Astrocyte (in vitro differentiated cells and primary cell): ENCODE data around the gene NTRK3. TPM values are rescaled to one million over a fixed set of nuclear protein-coding genes. Genes with fewer than 3 reads are reported as not detected.

Experiments
- DNase-seq: peaks from one replicate; pipeline ENCODE4 v3.0.0-alpha.2; 2010; ENCODE audit warnings: low read depth
- FAIRE-seq: peaks from 2 replicates; lab custom pipeline; 2011; peaks lifted over from hg19 to GRCh38; lab: Jason Lieb, UNC
- H2AFZ ChIP-seq: 2 replicates; pipeline ENCODE4 v1.6.0; 2012; ENCODE audit warnings: low read depth, low read length, inconsistent platforms
- H3K27ac ChIP-seq: 2 replicates; pipeline ENCODE4 v1.5.1; 2011; ENCODE audit warnings: low read depth, low read length, inconsistent platforms
- H3K27me3 ChIP-seq: 2 replicates; pipeline ENCODE4 v1.6.0; 2011; ENCODE audit warnings: low read length, inconsistent platforms; ENCODE audit not compliant: insufficient read depth
- H3K36me3 ChIP-seq: 2 replicates; pipeline ENCODE4 v1.5.1; 2011; ENCODE audit warnings: low read length, inconsistent platforms; ENCODE audit not compliant: insufficient read depth
- H3K4me1 ChIP-seq: 2 replicates; pipeline ENCODE4 v1.5.1; 2011; ENCODE audit warnings: low read length, inconsistent platforms; ENCODE audit not compliant: insufficient read depth
- H3K4me2 ChIP-seq: 2 replicates; pipeline ENCODE4 v1.6.0; 2012; ENCODE audit warnings: low read length, inconsistent platforms
- H3K4me3 ChIP-seq: 2 replicates; pipeline ENCODE4 v1.5.1; 2011; ENCODE audit warnings: low read depth, mild to moderate bottlenecking, low read length, inconsistent platforms; ENCODE audit not compliant: insufficient read depth
- H3K79me2 ChIP-seq: 2 replicates; pipeline ENCODE4 v1.6.0; 2012; ENCODE audit warnings: mild to moderate bottlenecking, low read length, inconsistent platforms; ENCODE audit not compliant: insufficient read depth
- H3K9ac ChIP-seq: 2 replicates; pipeline ENCODE4 v1.6.0; 2012; ENCODE audit warnings: mild to moderate bottlenecking, low read length, inconsistent platforms
- H3K9me3 ChIP-seq: 2 replicates; pipeline ENCODE4 v1.5.1; 2012; ENCODE audit warnings: low read depth, mild to moderate bottlenecking, low read length, inconsistent platforms; ENCODE audit not compliant: insufficient read depth
- H4K20me1 ChIP-seq: 2 replicates; pipeline ENCODE4 v1.6.0; 2012; ENCODE audit warnings: low read length, inconsistent platforms; ENCODE audit not compliant: insufficient read depth
- H3K27ac Mint-ChIP-seq: one replicate; pipeline ENCODE4 v1.8.0; 2021; ENCODE audit warnings: mild to moderate bottlenecking, mixed read lengths; ENCODE audit not compliant: unreplicated experiment
- H3K27me3 Mint-ChIP-seq: one replicate; pipeline ENCODE4 v1.8.0; 2021; ENCODE audit warnings: low read depth, mixed read lengths; ENCODE audit not compliant: unreplicated experiment
- H3K36me3 Mint-ChIP-seq: one replicate; pipeline ENCODE4 v1.8.0; 2021; ENCODE audit warnings: low read depth, mixed read lengths; ENCODE audit not compliant: unreplicated experiment
- H3K4me1 Mint-ChIP-seq: one replicate; pipeline ENCODE4 v1.8.0; 2021; ENCODE audit warnings: low read depth, mixed read lengths; ENCODE audit not compliant: unreplicated experiment
- H3K4me3 Mint-ChIP-seq: one replicate; pipeline ENCODE4 v1.8.0; 2021; ENCODE audit warnings: mild to moderate bottlenecking, moderate library complexity, mixed read lengths; ENCODE audit not compliant: unreplicated experiment
- H3K9me3 Mint-ChIP-seq: one replicate; pipeline ENCODE4 v1.8.0; 2021; ENCODE audit warnings: mild to moderate bottlenecking, mixed read lengths; ENCODE audit not compliant: unreplicated experiment
- EZH2 ChIP-seq: IDR thresholded peaks from 2 replicates; pipeline ENCODE4 v1.6.1; 2012; ENCODE audit warnings: mild to moderate bottlenecking, low read length, inconsistent platforms; ENCODE audit not compliant: insufficient read depth
- total RNA-seq: library from RNA; stranded (reverse); gene quantifications from 2 replicates; pipeline ENCODE4 v1.2.1, GENCODE V29; 2021
- TF ChIP-seq, protein P1 (sequence below): IDR thresholded peaks from 2 replicates; pipeline ENCODE4 v1.5.1; 2011; ENCODE audit warnings: low read depth, mild to moderate bottlenecking, inconsistent platforms, low read length, moderate library complexity; ENCODE audit not compliant: insufficient read depth

Gene NTRK3
- total RNA-seq, 1 donor from 2014 or later: 12.9 TPM

DNA sequence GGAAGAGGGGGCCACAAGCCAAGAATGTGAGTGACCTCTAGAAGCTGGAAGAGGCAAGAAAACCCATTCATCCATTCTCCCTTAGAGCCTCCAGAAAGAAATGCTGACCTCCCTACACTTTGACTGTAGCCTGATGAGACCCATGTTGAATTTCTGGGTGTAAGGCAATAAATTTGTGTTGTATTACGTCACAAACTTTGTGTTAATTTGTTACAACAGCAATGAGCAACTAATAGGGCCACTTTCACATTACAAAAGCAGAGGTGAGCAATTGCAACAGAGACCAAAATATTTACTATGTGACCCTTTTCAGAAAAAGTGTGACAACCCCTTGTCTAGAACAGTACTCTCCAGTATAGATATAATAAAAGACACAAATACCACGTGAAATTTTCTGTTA lies 101.2 kb downstream of the NTRK3 start:
- H3K4me3 Mint-ChIP-seq: no peak overlapping the region
- H3K9me3 Mint-ChIP-seq: peaks cover 3% of the 10 kb centered on the region
- no peak for TF ChIP-seq EZH2
- TF ChIP-seq, protein P1, sequence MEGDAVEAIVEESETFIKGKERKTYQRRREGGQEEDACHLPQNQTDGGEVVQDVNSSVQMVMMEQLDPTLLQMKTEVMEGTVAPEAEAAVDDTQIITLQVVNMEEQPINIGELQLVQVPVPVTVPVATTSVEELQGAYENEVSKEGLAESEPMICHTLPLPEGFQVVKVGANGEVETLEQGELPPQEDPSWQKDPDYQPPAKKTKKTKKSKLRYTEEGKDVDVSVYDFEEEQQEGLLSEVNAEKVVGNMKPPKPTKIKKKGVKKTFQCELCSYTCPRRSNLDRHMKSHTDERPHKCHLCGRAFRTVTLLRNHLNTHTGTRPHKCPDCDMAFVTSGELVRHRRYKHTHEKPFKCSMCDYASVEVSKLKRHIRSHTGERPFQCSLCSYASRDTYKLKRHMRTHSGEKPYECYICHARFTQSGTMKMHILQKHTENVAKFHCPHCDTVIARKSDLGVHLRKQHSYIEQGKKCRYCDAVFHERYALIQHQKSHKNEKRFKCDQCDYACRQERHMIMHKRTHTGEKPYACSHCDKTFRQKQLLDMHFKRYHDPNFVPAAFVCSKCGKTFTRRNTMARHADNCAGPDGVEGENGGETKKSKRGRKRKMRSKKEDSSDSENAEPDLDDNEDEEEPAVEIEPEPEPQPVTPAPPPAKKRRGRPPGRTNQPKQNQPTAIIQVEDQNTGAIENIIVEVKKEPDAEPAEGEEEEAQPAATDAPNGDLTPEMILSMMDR: no peak
- no peaks in the 10 kb centered on the region for H3K36me3 ChIP-seq
- no peak overlapping the region for H3K27ac Mint-ChIP-seq
- H3K27me3 ChIP-seq: no peaks in the 10 kb centered on the region
- H3K27me3 Mint-ChIP-seq: peaks cover 12% of the 10 kb centered on the region
- no peaks in the 10 kb centered on the region for H3K79me2 ChIP-seq
- no peak overlapping the region for H3K27ac ChIP-seq
- H3K9me3 ChIP-seq: no peaks in the 10 kb centered on the region
- FAIRE-seq (no peak), DNase-seq (no peak)
- peaks cover 2% of the 10 kb centered on the region for H3K36me3 Mint-ChIP-seq
- H2AFZ ChIP-seq: no peak overlapping the region
- no peak overlapping the region for H3K9ac ChIP-seq
- H3K4me3 ChIP-seq: no peak overlapping the region
- no peaks in the 10 kb centered on the region for H4K20me1 ChIP-seq
- H3K4me2 ChIP-seq: no peak overlapping the region
- no peaks in the 10 kb centered on the region for H3K4me1 ChIP-seq
- H3K4me1 Mint-ChIP-seq: peaks cover 1% of the 10 kb centered on the region

DNA sequence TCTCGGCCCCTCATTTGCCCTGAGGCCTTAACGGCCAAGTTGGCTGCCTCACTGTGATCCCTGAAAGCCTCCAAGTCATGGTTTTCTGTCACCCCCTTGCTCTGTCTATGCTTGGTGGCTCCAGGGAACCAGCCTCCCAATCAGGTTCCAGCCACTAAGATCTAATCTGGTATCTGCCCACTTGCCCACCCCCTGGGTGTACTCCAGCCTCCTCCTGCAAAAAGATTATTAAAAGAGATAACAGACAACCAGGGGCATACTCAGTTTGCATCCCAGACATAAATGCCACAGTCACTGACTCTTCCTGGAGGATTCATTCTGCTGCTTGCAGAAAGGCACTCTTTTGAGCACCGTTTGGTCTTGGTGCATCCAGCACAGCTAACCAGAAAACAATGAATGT lies 103.9 kb downstream of the NTRK3 start:
- TF ChIP-seq, protein P1: no peak
- no peak for TF ChIP-seq EZH2
- Histone ChIP-seq H3K27me3 (no peaks in the 10 kb centered on the region), H3K4me1 (no peaks in the 10 kb centered on the region), H3K79me2 (no peaks in the 10 kb centered on the region), H3K36me3 (no peaks in the 10 kb centered on the region), H4K20me1 (no peaks in the 10 kb centered on the region), H3K27ac (no peak overlapping the region), H3K4me2 (no peak overlapping the region), H2AFZ (no peak overlapping the region), H3K4me3 (no peak overlapping the region), H3K9me3 (no peaks in the 10 kb centered on the region), H3K9ac (no peak overlapping the region)
- Mint-ChIP-seq H3K27me3 (peaks cover 24% of the 10 kb centered on the region), H3K27ac (no peak overlapping the region), H3K36me3 (peaks cover 5% of the 10 kb centered on the region), H3K4me3 (no peak overlapping the region), H3K9me3 (peaks cover 3% of the 10 kb centered on the region), H3K4me1 (peaks cover 1% of the 10 kb centered on the region)
- FAIRE-seq (no peak), DNase-seq (no peak)

DNA sequence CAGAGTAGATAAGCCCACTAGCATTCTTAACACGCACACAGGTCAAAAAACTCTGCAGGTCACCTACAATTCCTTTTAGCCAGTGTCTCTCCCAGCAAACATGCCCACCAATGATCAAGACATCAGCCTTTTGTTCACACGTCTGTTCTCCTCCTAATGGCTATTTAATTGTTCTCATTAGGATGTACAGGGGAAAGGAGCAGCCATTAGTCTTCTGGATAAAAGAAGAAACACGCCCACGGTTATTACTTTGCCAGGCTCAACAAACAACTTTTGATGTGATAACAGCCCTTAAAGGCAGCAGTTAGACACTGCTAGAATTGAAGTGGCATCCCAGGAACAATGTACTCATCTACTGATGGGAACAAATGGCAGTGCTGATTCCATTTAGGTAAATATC lies 108.8 kb downstream of the NTRK3 start:
- H3K36me3 ChIP-seq: no peaks in the 10 kb centered on the region
- no peak overlapping the region for H3K27ac Mint-ChIP-seq
- no peaks in the 10 kb centered on the region for H3K4me1 ChIP-seq
- H3K27me3 Mint-ChIP-seq: peaks cover 20% of the 10 kb centered on the region
- H3K9ac ChIP-seq: no peak overlapping the region
- TF ChIP-seq, protein P1: no peak
- TF ChIP-seq EZH2: no peak
- H3K79me2 ChIP-seq: no peaks in the 10 kb centered on the region
- DNase-seq: no peak
- no peak overlapping the region for H2AFZ ChIP-seq
- no peaks in the 10 kb centered on the region for H3K9me3 ChIP-seq
- peaks cover 13% of the 10 kb centered on the region for H3K36me3 Mint-ChIP-seq
- no peak overlapping the region for H3K4me2 ChIP-seq
- no peaks in the 10 kb centered on the region for H4K20me1 ChIP-seq
- H3K9me3 Mint-ChIP-seq: peaks cover 4% of the 10 kb centered on the region
- H3K27me3 ChIP-seq: no peaks in the 10 kb centered on the region
- no peak overlapping the region for H3K4me3 ChIP-seq
- peaks cover 1% of the 10 kb centered on the region for H3K4me1 Mint-ChIP-seq
- no peak for FAIRE-seq
- no peak overlapping the region for H3K27ac ChIP-seq
- H3K4me3 Mint-ChIP-seq: no peak overlapping the region
